NOMO-1 (cell line): ENCODE data around the gene ACTR3C.
"Not testable (repeated sequence)": the region's sequence is repeated elsewhere in the genome, so short reads cannot be mapped to it uniquely, and the experiment has no call there.

ENCODE experiments used
- DNase-seq, 2 experiments: peaks; one replicate each; lab custom pipeline; 2025; ENCODE audit not compliant: unreplicated experiment in 2 of 2; lab: John Stamatoyannopoulos, UW

The ACTR3C gene

GRCh38 chr7:150314639-150315239, 8.6 kb downstream of the ACTR3C start:
- no peak for DNase-seq

DNA sequence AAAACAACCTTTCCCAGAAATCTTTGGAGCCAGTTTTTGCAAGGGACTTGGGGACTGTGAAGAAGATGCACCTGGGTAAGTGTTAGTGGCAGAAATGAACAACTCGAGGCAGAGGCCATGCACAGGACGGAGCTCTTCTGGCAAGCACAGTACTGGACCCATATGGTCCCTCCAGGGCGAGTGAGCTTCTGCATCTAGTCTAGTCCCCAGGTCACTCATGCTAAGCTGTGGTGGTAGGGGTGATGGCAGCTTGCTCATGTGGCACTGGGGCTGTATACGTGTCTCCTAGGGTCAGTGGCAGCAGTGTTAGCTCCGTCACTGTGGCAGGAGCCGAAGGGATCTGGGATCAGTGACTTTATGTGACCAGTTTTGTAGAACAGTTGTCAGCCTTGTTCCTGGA, 9.5 kb downstream of the ACTR3C start:
- no peak for DNase-seq

GRCh38 chr7:150313367-150313809, 10.0 kb downstream of the ACTR3C start:
- DNase-seq: no peak

- not testable (repeated sequence) for DNase-seq
Observed at GRCh38 chr7:150312649-150313366, 10.5 kb downstream of the ACTR3C start.

DNA sequence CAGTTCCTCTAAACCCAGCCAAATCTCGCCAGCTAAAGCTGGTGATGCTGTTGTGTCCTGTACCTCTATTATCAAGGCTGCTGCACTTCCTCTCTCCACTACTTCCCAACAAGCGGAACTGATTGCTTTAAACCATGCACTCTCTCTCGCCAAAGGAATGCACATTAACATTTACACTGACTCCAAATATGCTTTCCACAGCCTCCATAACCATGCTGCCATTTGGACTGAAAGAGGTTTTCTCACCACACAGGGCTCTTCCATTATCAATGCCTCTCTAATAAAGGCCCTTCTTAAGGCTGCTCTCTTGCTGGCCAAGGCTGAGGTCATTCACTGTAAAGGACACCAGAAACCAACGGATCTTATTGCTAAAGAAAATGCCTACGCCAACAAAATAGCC, 11.6 kb downstream of the ACTR3C start:
- DNase-seq: no peak

DNA sequence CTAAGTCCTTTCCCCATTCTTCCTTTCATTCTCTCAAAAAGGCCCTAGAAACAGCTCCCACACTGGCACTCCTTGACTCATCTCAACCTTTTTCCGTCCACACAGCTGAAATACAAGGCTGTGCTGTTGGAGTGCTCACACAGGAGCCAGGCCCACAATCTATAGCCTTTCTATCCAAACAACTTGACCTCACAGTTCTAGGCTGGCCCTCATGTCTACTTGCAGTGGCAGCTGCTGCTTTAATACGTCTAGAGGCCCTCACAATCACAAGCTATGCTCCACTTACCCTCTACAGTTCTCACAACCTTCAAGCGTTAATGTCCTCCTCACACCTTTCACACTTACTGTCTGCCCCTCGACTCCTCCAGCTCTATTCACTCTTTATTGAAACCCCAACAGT, 12.2 kb downstream of the ACTR3C start:
- DNase-seq: no peak

GRCh38 chr7:150308575-150308974, 14.8 kb downstream of the ACTR3C start:
- no peak for DNase-seq

GRCh38 chr7:150307904-150308303, 15.4 kb downstream of the ACTR3C start:
- DNase-seq: no peak

DNA sequence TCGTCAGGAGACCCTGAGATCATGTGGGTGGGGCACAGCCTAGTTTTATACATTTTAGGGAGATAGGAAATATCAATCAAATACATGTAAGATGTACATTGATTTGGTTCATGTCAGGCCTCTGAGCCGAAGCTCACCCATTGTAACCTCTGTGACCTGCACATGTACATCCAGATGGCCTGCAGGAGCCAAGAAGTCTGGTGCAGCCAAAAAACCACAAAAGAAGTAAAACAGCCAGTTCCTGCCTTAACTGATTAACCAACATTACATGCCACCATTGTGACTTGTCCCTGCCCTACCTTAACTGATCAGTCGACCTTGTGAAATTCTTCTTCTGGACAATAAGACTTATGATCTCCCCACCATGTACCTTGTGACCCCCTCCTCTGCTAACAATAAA, 16.2 kb downstream of the ACTR3C start:
- no peak for DNase-seq

GRCh38 chr7:150306377-150306776, 17.0 kb downstream of the ACTR3C start:
- DNase-seq: not testable (repeated sequence)

DNA sequence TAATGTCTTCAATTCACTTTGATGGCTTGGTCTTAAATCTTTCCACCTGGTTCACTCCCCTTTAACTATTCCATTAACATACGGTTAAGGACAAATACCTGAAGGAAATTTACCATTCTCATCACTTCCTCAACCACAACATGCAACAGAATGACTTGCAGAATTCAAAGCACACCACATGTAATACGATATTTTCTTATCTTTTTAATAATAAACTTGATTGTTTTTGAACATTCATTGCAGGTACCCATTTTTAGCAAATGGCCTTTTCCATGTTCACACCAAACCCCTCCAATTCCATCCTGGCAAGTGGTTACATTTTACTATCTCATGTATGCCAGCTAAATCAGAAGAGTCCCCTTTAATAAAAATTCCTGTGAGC, 17.5 kb downstream of the ACTR3C start:
- not testable (repeated sequence) for DNase-seq

DNA sequence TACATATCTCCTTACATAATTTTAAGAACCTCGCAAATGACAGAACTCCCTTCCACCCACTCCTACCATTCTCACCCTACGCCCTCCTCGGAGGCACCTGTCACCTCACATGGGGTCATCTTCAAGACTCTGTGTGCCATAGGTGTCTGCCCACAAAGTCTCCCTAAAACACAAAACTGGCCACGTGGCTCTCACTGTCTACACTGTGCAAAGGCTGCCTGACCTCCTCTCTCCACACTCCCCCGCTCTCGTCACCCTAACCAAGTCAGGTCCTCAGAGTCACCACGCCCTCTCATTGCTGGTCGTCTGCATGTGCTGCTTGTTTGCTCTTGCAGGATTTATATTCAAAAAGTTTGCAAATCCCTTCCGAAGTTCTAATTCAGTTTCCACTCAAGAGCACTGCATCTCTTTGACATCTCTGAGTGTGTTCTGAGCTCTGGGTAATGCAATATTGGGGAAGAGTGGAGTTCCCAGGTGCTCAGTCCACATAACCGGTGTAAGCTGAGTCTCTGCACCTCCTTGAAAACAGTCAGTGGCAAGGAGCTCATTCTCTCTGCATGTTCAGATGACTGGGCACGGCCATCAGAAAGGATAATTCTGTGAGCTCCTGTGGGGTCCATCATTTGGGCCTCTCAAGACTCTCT, 18.0 kb downstream of the ACTR3C start:
- not testable (repeated sequence) for DNase-seq

- not testable (repeated sequence) for DNase-seq
Observed at GRCh38 chr7:150304499-150305258, 18.7 kb downstream of the ACTR3C start.

- DNase-seq: not testable (repeated sequence)
Observed at GRCh38 chr7:150302908-150303310, 20.4 kb downstream of the ACTR3C start.

- not testable (repeated sequence) for DNase-seq
Observed at GRCh38 chr7:150297978-150298377, 25.4 kb downstream of the ACTR3C start.

DNA sequence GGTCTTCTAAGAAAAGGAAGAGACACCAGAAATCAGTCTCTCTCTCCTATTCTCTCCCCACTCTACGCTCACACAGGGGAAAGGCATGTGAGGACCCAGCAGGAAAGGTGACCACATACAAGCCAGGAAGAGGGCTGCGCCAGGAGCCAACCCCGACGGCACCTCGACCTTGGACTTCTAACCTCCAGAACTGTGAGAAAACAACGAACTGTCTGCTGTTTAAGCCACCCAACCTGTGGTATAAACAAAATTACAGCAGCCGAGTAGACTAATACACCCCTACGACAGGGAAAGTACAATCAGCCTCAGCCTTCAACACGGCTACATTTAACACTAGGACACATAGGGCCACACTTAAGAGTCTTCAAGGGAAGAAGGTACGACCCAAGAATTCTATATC, 26.5 kb downstream of the ACTR3C start:
- not testable (repeated sequence) for DNase-seq

DNA sequence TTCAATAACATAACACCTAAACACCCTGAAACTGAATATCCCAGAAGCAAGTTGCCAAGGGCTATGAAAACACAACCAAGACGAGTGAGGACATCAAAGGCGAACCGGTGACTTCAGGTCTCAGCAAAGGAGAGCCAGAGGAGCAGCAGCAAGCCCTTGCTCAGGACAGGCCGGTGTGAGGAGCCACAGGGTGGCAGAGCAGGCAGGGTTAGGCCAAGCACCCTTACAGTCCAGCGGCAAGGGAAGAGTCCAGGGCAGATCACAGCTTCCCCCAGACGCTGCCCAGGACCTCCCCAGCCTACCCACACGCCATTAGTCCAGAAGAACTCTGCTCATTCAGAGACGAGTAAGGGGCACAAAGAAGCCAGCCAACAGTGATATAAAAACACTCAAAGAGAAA, 27.7 kb downstream of the ACTR3C start:
- not testable (repeated sequence) for DNase-seq

- not testable (repeated sequence) for DNase-seq
Observed at GRCh38 chr7:150295027-150295426, 28.3 kb downstream of the ACTR3C start.

DNA sequence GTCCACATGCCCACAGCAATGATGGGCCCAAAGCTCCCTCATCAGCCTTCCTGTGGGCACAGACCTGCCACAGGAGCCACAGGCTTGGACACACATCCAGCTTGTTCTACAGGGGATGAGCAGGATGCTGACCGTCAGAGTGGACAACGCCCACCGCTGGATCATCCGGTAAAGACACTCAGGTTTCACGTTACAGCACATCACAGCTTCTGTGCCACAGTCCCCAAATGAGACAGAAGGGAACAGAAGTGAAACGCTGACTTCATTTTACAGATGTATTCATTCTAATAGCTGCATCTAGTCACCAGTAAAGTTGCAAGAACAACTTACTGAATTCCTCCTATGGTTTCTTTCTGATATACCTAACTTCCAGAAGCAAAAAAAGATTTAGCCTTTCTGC, 33.0 kb downstream of the ACTR3C start:
- not testable (repeated sequence) for DNase-seq

DNA sequence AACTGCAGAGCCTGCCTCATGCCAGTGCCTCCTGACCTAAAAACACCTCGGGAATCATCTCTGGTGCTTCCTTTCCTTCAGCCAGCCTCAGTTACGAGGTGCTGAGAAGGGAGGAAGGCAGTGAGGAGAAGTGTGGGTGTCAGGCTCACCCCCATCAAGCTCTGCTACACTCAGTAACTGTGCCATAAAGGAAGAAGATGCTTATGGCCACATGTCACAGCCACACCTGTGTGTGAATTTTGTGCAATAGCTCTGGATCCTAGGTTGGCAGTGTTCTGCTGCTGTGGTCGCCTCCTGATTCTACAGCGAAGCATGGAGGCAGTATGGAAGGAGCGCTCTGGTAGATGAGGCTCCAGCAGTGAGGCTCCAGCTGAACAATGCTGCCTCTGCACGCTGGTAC, 34.5 kb downstream of the ACTR3C start:
- not testable (repeated sequence) for DNase-seq

DNA sequence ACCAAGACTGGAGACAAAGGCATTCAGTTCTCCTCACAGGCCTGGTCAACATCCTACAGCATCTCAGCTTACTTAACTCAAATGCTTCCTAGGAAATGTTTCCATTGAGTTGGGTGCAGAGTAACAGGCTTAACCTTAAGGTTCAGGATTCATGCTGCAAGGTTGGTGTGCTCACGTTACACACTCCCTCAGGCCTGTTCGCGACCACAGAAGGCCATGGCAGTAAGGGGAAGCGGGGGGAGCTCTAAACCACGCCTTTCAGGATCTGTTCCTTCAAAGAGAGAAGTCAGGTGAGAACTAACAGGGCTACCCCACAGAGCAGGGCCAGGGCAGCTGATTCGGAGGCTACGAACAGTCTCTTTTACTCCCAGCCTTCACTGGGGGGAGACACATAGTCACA, 35.5 kb downstream of the ACTR3C start:
- DNase-seq: not testable (repeated sequence)
